Muscle of arm (tissue), 14 donors: ENCODE measurements around the gene REV3L. TPM values are rescaled to one million over a fixed set of nuclear protein-coding genes. Genes with fewer than 3 reads are reported as not detected.
A peak's percentile ranks its signal among the peaks of the same experiment; 100 is the strongest.
"Not testable (repeated sequence)": the region's sequence is repeated elsewhere in the genome, so short reads cannot be mapped to it uniquely, and the experiment has no call there.

Source experiments
- DNase-seq: peaks from one replicate; pipeline ENCODE4 v3.0.0-alpha.2; 2013
- long read RNA-seq, 11 donors: transcript quantifications; one replicate each; lab custom pipeline, GENCODE V29; 2026
- polyA plus RNA-seq, 12 donors: library from polyadenylated mRNA; unstranded; fragments of 120-200 nt; gene quantifications; one replicate each; pipeline ENCODE4 v1.2.1, GENCODE V29; 2013; ENCODE audit not compliant: insufficient read length in 12 of 12

REV3L gene, protein sequence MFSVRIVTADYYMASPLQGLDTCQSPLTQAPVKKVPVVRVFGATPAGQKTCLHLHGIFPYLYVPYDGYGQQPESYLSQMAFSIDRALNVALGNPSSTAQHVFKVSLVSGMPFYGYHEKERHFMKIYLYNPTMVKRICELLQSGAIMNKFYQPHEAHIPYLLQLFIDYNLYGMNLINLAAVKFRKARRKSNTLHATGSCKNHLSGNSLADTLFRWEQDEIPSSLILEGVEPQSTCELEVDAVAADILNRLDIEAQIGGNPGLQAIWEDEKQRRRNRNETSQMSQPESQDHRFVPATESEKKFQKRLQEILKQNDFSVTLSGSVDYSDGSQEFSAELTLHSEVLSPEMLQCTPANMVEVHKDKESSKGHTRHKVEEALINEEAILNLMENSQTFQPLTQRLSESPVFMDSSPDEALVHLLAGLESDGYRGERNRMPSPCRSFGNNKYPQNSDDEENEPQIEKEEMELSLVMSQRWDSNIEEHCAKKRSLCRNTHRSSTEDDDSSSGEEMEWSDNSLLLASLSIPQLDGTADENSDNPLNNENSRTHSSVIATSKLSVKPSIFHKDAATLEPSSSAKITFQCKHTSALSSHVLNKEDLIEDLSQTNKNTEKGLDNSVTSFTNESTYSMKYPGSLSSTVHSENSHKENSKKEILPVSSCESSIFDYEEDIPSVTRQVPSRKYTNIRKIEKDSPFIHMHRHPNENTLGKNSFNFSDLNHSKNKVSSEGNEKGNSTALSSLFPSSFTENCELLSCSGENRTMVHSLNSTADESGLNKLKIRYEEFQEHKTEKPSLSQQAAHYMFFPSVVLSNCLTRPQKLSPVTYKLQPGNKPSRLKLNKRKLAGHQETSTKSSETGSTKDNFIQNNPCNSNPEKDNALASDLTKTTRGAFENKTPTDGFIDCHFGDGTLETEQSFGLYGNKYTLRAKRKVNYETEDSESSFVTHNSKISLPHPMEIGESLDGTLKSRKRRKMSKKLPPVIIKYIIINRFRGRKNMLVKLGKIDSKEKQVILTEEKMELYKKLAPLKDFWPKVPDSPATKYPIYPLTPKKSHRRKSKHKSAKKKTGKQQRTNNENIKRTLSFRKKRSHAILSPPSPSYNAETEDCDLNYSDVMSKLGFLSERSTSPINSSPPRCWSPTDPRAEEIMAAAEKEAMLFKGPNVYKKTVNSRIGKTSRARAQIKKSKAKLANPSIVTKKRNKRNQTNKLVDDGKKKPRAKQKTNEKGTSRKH (N-terminal part only)
- polyA plus RNA-seq = 10 to 100 TPM in 11 of 12 donors, not detected in 1; 33.5 to 49.1 (median 40.0) TPM
- long read RNA-seq, donor 1 = 0 reads
- long read RNA-seq, donor 2, partial matches to known transcripts = 0 of 7 reads
- long read RNA-seq, donor 2, other reads (novel, unspliced or antisense) = 7 of 7 reads
- long read RNA-seq, donor 3 = 0 reads
- long read RNA-seq, donor 4, partial matches to known transcripts = 0 of 1 reads
- long read RNA-seq, donor 4, other reads (novel, unspliced or antisense) = 0 of 1 reads
- long read RNA-seq, donor 5 = 0 reads
- long read RNA-seq, donor 6 = 0 reads
- long read RNA-seq, donor 7, partial matches to known transcripts = 7 of 7 reads
- long read RNA-seq, donor 7, other reads (novel, unspliced or antisense) = 0 of 7 reads
- long read RNA-seq, donor 8 = 0 reads
- long read RNA-seq, donor 9 = 0 reads
- long read RNA-seq, donor 10, partial matches to known transcripts = 0 of 1 reads
- long read RNA-seq, donor 10, other reads (novel, unspliced or antisense) = 0 of 1 reads
- long read RNA-seq, donor 11 = 0 reads

DNA sequence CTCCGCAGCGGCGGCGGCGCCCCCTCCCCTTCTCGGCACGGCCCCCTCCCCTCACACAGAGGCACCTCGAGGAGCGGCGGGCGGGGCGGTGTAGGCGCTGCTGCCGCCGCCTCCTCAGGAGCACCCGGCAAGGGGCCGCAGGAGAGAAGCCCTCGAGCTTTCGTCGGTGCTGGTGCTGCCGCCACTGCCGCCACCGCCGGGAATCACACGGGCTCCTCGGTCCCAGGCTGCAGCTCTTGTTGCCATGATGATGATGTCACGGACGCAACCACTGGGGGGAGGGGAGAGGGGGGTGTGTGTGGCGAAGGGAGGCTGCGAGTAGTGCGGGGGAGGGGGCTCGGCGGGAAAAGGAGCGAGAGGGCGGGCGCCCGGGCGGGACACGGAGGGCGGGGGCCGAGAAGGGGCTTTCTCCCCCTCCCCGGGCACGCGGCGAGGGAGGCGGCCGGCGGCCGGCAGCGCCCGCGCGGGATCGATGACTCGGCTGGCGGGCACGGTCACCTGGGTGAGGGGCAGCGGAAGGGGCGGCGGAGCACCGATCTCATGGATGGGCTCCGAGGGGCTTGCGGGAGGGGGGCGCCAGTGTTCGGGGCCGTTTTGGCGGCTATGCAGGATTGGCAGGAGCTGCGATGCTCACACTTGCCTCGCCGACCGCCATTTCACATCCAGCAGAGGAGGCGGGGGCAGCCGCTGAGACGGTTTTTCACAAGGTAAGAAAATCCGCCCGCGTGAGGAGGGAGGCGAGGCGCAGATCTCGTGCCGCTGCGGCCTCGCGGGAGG, at the start of gene REV3L:
Gene REV3L (minus strand): TSS at position 260 of the 777 bp plus-strand sequence. CDS start 330 bp downstream, outside the sequence.
- peak; percentile 90 for DNase-seq

DNA sequence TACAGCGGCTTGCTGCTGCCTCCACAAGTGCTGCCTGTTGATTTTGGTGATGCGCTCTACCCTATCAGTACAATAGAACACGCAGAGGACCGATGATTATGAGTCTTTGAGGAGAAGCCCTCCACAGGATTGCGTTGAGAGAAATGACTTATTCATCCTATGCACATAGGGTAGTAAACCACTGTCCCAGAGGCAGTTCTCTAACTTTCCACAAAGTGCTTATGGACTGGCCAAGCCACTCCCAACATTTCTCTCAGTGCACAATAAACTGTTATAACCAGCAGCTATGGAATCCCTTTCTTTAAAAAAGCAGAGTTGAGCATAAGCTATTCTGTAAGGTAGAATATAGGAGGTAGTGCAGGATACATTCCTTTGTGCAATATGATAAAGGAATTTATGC, 48.2 kb upstream of the REV3L start:
- no peak for DNase-seq

DNA sequence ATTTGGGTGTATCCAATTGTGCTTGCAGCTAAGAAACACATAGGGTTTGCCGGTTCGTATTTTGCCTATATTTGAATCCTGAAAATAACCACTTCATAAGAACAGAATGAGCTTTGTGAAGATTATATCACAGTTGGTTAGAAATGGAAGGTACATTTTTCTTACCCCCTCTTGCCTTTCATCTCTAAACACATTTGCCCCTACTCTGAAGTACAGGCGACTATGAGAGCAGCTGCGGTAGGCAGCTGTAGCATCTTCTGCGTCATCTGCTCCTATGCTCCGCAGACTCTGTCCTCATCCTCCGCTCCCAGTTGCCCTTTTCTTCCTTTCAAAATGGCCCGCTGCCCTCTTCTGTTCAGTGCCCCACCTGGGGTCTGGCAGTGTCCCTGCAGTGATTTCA, 47.6 kb upstream of the REV3L start:
- DNase-seq = no peak

DNA sequence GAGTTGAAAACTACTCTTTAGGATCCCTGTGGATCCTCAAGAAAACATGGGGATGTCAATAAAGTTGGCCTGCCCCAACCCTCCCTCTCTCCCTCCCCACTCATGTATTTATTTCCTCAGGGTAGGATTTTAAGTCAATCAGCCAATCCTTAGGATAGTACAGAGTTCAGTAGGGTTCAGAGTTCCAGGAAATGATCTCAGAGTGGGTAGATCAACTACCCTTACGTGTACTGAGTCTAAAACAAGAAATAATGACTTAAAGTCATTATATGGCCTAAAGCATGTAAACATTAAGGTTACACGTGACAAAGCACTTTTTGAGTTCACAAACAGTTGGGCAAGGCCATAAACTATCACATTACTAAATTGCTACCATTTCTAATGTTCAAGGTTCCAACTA, 47.2 kb upstream of the REV3L start:
- DNase-seq = no peak

DNA sequence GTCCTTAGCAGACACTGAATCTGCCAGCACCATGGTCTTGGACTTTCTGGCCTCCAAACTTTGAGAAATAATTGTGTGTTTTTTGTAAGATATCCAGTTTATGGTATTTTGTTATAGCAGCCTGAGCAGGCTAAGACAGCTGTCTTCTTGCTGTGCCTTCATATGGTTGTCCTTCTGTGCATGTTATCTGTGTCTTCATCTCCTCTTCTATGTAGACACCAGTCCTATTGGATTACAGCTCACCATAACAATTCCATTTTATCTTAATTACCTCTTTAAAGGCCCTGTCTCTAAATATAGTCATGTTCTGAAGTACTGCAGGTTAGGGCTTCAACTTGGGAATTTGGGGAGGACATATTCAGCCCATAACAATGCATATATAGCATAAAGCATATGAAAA, 44.3 kb upstream of the REV3L start:
- DNase-seq = no peak

- DNase-seq = no peak
These were observed 41.7 kb upstream of the REV3L start for GRCh38 chr6:111524735-111525134.

- DNase-seq = no peak
These were observed 41.2 kb upstream of the REV3L start for GRCh38 chr6:111524252-111524651.

DNA sequence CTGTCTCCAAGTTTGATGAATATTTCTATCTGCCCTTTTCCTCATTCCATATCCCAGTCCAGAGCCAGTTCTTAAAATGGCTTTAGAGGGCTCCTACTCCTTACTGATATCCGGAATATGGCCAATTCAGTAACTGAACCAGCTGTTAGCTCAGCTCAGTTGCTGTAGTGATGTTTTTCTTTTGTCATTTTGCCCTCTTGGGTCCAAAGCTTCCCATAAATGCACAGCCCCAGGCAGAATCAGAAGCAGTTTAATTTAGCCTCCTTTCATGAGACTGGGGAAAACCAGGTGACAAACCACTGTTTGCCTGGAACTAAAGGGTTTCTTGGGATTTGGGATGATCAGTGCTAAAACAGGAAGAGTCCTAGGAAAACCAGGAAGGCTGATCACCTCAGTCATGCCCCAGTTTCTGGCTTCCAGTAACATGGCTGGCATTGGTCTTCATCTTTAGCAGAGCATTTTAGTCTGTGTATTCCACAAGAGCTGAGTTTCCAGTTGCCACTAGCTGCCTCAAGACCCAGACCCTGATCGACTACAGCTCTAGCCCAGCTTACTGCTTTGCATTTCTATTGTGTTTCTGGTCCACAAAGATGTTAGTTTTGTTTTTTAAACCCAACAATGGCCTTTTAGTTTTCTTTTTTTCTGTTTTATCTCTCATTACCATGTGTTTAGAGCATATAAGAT, 40.6 kb upstream of the REV3L start:
- DNase-seq = no peak

GRCh38 chr6:111522393-111523020, 39.5 kb upstream of the REV3L start:
- DNase-seq = no peak

- no peak for DNase-seq
These were observed 38.7 kb upstream of the REV3L start for GRCh38 chr6:111521497-111522270.

DNA sequence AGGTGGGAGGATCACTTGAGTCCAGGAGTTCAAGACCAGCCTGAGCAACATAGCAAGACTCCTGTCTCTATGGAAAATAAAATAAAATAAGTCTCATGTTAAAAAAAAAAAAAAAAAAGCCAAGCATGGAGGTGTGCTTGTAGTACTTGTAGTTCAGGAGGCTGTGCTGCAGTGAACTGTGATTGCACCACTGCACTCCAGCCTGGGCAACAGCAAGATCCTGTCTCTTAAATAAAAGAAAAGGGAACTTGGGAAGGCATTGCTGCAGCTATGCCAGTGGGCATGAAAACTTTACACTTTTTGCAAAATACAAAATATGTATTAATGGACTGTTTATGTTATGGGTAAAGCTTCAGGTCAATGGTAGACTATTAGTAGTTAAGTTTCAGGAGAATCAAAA, 37.5 kb upstream of the REV3L start:
- DNase-seq = no peak

DNA sequence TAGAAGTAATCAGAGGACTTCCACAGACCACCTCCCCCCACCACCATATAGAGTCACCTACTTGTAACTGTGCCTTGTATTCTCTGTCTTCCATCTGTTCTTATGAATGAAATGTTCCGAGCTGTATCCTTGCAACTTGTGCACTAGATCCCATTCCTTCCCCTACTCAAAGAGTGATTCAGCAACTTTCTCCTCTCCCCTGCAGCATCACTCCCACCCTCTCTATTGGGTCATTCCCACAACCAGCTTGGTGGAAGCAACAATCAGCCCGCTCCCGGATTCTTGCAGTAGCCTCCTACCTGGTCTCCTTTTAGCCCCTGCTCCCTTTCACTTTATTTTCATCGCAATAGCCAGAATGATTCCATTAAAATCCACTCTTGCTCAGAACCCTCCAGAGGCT, 34.9 kb upstream of the REV3L start:
- no peak for DNase-seq

- DNase-seq = no peak
These were observed 32.2 kb upstream of the REV3L start for GRCh38 chr6:111515259-111515658.

- not testable (repeated sequence) for DNase-seq
These were observed 31.5 kb upstream of the REV3L start for GRCh38 chr6:111514531-111514930.

DNA sequence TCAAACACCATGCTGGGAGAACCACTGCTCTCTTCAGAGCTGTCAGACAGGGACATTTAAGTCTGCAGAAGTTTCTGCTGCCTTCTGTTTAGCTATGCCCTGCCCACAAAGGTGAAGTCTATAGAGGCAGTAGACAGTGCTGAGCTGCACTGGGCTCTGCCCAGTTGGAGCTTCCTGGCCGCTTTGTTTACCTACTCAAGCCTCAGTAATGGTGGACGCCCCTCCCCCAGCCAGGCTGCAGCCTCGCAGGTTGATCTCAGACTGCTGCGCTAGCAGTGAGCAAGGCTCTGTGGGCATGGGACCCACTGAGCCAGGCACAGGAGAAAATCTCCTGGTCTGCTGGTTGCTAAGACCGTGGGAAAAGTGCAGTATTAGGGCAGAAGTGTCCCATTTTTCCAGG, 24.2 kb upstream of the REV3L start:
- not testable (repeated sequence) for DNase-seq

- not testable (repeated sequence) for DNase-seq
These were observed 22.5 kb upstream of the REV3L start for GRCh38 chr6:111505498-111505897.

GRCh38 chr6:111503660-111504059, 20.6 kb upstream of the REV3L start:
- DNase-seq = no peak

GRCh38 chr6:111503194-111503593, 20.2 kb upstream of the REV3L start:
- DNase-seq = no peak
